Type B pancreatic cell (in vitro differentiated cells): Measurements from ENCODE around the gene TAB2. TPM values are rescaled to one million over a fixed set of nuclear protein-coding genes. Genes with fewer than 3 reads are reported as not detected.

Experiments used
- DNase-seq: peaks from one replicate; pipeline ENCODE4 v3.0.0; 2021; ENCODE audit warnings: mixed read lengths; ENCODE audit not compliant: unreplicated experiment; ENCODE audit errors: extremely low spot score
- H3K27ac Mint-ChIP-seq: 2 replicates; pipeline ENCODE4 v1.8.0; 2021; ENCODE audit warnings: mild to moderate bottlenecking, mixed read lengths
- H3K27me3 Mint-ChIP-seq: 2 replicates; pipeline ENCODE4 v1.8.0; 2021; ENCODE audit warnings: mixed read lengths
- H3K36me3 Mint-ChIP-seq: 2 replicates; pipeline ENCODE4 v1.8.0; 2021; ENCODE audit warnings: mixed read lengths
- H3K4me1 Mint-ChIP-seq: one replicate; pipeline ENCODE4 v1.8.0; 2021; ENCODE audit warnings: mixed read lengths; ENCODE audit not compliant: unreplicated experiment
- H3K4me3 Mint-ChIP-seq: 2 replicates; pipeline ENCODE4 v1.8.0; 2021; ENCODE audit warnings: mild to moderate bottlenecking, mixed read lengths
- H3K9me3 Mint-ChIP-seq: 2 replicates; pipeline ENCODE4 v1.8.0; 2021; ENCODE audit warnings: mixed read lengths
- CTCF ChIP-seq: fragments of 200-600 bp; sonication (generic); conservative IDR thresholded peaks from 2 replicates; pipeline ENCODE4 v1.5.0; 2021; ENCODE audit warnings: antibody characterized with exemption, mild to moderate bottlenecking
- total RNA-seq: library from RNA; stranded (reverse); gene quantifications from 2 replicates; pipeline ENCODE4 v1.2.1, GENCODE V29; 2021; ENCODE audit warnings: low replicate concordance

TAB2 gene
- total RNA-seq, 1 donor from 2014 or later, result 58.7 TPM

GRCh38 chr6:149331043-149331807 is 13.7 kb downstream of the TAB2 start:
- peak overlapping the region; percentile 59 for H3K4me3 Mint-ChIP-seq
- no peaks in the 10 kb centered on the region for H3K27me3 Mint-ChIP-seq
- H3K4me1 Mint-ChIP-seq, result peaks cover 60% of the 10 kb centered on the region
- H3K36me3 Mint-ChIP-seq, result peaks cover 9% of the 10 kb centered on the region
- peaks cover 12% of the 10 kb centered on the region for H3K9me3 Mint-ChIP-seq
- DNase-seq, result no peak
- H3K27ac Mint-ChIP-seq, result peak overlapping the region; percentile 89
- TF ChIP-seq CTCF, result no peak

DNA sequence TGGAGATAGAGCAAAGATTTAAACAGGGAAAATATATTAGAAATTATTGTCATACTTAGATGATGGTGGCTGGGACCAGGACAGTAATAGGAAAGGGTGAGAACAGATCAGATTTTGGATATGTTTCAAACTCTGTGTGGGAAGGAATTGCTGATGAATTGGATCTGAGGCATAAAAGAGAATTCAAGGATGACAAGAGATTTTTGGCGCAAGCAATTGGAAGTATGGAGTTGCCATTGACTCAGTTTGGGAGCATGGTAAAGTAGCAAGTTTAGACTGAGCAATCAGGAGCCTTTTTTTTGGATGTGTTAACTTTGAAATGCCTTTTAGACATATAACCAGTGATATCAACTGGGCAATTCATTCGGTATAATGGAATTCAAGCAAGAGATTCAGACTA is 14.4 kb downstream of the TAB2 start:
- H3K4me1 Mint-ChIP-seq, result peaks cover 66% of the 10 kb centered on the region
- peaks cover 12% of the 10 kb centered on the region for H3K9me3 Mint-ChIP-seq
- no peak for DNase-seq
- peaks cover 9% of the 10 kb centered on the region for H3K36me3 Mint-ChIP-seq
- H3K27ac Mint-ChIP-seq, result peak overlapping the region; percentile 89
- no peaks in the 10 kb centered on the region for H3K27me3 Mint-ChIP-seq
- peak overlapping the region; percentile 59 for H3K4me3 Mint-ChIP-seq
- TF ChIP-seq CTCF, result no peak

GRCh38 chr6:149332602-149333265 is 15.2 kb downstream of the TAB2 start:
- peak overlapping the region; percentile 59 for H3K4me3 Mint-ChIP-seq
- peak overlapping the region; percentile 89 for H3K27ac Mint-ChIP-seq
- no peaks in the 10 kb centered on the region for H3K27me3 Mint-ChIP-seq

GRCh38 chr6:149333266-149333620 is 15.7 kb downstream of the TAB2 start:
- H3K36me3 Mint-ChIP-seq, result peaks cover 11% of the 10 kb centered on the region
- H3K9me3 Mint-ChIP-seq, result peaks cover 12% of the 10 kb centered on the region
- no peak for DNase-seq
- peak overlapping the region; percentile 89 for H3K27ac Mint-ChIP-seq
- peaks cover 75% of the 10 kb centered on the region for H3K4me1 Mint-ChIP-seq
- H3K27me3 Mint-ChIP-seq, result no peaks in the 10 kb centered on the region
- TF ChIP-seq CTCF, result no peak
- peak overlapping the region; percentile 26 for H3K4me3 Mint-ChIP-seq

More at GRCh38 chr6:149332602-149333265, 15.2 kb downstream of the TAB2 start:
- TF ChIP-seq CTCF, result no peak
- H3K4me1 Mint-ChIP-seq, result peaks cover 70% of the 10 kb centered on the region
- peaks cover 9% of the 10 kb centered on the region for H3K36me3 Mint-ChIP-seq
- DNase-seq, result no peak
- peaks cover 12% of the 10 kb centered on the region for H3K9me3 Mint-ChIP-seq

GRCh38 chr6:149334201-149334600 is 16.7 kb downstream of the TAB2 start:
- Mint-ChIP-seq H3K27ac (peak overlapping the region; percentile 89), H3K9me3 (peaks cover 12% of the 10 kb centered on the region), H3K36me3 (peaks cover 10% of the 10 kb centered on the region), H3K4me1 (peaks cover 76% of the 10 kb centered on the region), H3K27me3 (no peaks in the 10 kb centered on the region), H3K4me3 (no peak overlapping the region)
- no peak for DNase-seq
- no peak for TF ChIP-seq CTCF
